Transverse colon (tissue), 4 donors: ENCODE measurements around the gene CENPH.

Experiments used
- CTCF ChIP-seq, 5 experiments: fragments of 200-600 bp in 3 of 5; fragments of 450-650 bp in 2 of 5; sonication (generic) in 3 of 5; IDR thresholded peaks; 1 replicate in 2 of 5; 2 replicates in 3 of 5; pipeline ENCODE4 v1.5.1; 2016 to 2017; ENCODE audit warnings: antibody characterized with exemption in 5 of 5, inconsistent platforms in 3 of 5, mild to moderate bottlenecking in 2 of 5, moderate library complexity in 1 of 5
- EP300 ChIP-seq: sonication (generic); formaldehyde crosslinking; IDR thresholded peaks from one replicate; pipeline ENCODE4 v1.6.1; 2017; ENCODE audit warnings: antibody characterized with exemption, low read depth
- POLR2A ChIP-seq: fragments of 450-650 bp; IDR thresholded peaks from one replicate; pipeline ENCODE4 v1.6.1; 2016; ENCODE audit warnings: antibody characterized with exemption, mild to moderate bottlenecking, moderate library complexity
- POLR2AphosphoS5 ChIP-seq, 3 donors: sonication (generic); formaldehyde crosslinking; IDR thresholded peaks; one replicate each; pipeline ENCODE4 v1.6.1; 2016; ENCODE audit warnings: antibody characterized with exemption in 3 of 3

GRCh38 chr5:69245031-69245430, 55.6 kb downstream of the CENPH start:
- TF ChIP-seq POLR2A: no peak
- TF ChIP-seq CTCF (IDR thresholded peaks at IDR 0.05): no peak
- TF ChIP-seq POLR2AphosphoS5 (IDR thresholded peaks at IDR 0.05): no peak
- TF ChIP-seq EP300: no peak
